ENCODE results near the gene PAWR. TPM values are rescaled to one million over a fixed set of nuclear protein-coding genes. Genes with fewer than 3 reads are reported as not detected.
"Not testable (repeated sequence)": the region's sequence is repeated elsewhere in the genome, so short reads cannot be mapped to it uniquely, and the experiment has no call there.

PAWR gene
- total RNA-seq, 6 experiments from 2014 or later: 25.0 to 62.3 (median 28.9) TPM

GRCh38 chr12:79685068-79685467 lies 5.7 kb downstream of the PAWR start:
- H3K27me3 ChIP-seq: no peaks in the 10 kb centered on the region
- no peaks in the 10 kb centered on the region for H3K36me3 ChIP-seq
- intact Hi-C loops (cut with DNase I): no loop called here
- H3K4me1 ChIP-seq: peaks cover 0 to 25% (median 6%) of the 10 kb centered on the region in 4 donors
- no peaks in the 10 kb centered on the region for H3K9me3 ChIP-seq
- H3K4me3 ChIP-seq: no peak overlapping the region
- 7% methylated on average over 1 of the region's 1 CpG for WGBS (ENCODE audit: insufficient coverage, low coverage, low lambda C conversion rate, missing lambda C conversion rate)
- DNase-seq: no peak
- no peak for TF ChIP-seq POLR2A (IDR thresholded peaks at IDR 0.05)
- no peak for TF ChIP-seq CTCF (IDR thresholded peaks at IDR 0.05)
- H3K27ac ChIP-seq: no peak overlapping the region
- ATAC-seq: peak in 2 of 4 donors; percentile 29 to 75

GRCh38 chr12:79684338-79684737 lies 6.4 kb downstream of the PAWR start:
- H3K9me3 ChIP-seq; H3K27ac ChIP-seq; ATAC-seq; H3K4me3 ChIP-seq; H3K27me3 ChIP-seq; intact Hi-C loops (cut with DNase I); H3K36me3 ChIP-seq; DNase-seq: not testable (repeated sequence)
- peaks cover 0 to 25% (median 6%) of the 10 kb centered on the region in 4 donors for H3K4me1 ChIP-seq
- WGBS (ENCODE audit: insufficient coverage, low coverage, low lambda C conversion rate, missing lambda C conversion rate): 88% methylated on average over 4 of the region's 5 CpGs

- Histone ChIP-seq H3K4me1 (peaks cover 0 to 27% (median 10%) of the 10 kb centered on the region in 4 donors), H3K36me3 (no peaks in the 10 kb centered on the region), H3K4me3 (no peak overlapping the region), H3K27ac (no peak overlapping the region), H3K27me3 (no peaks in the 10 kb centered on the region), H3K9me3 (no peaks in the 10 kb centered on the region)
- WGBS (ENCODE audit: insufficient coverage, low coverage, low lambda C conversion rate, missing lambda C conversion rate): 35% methylated on average over 1 of the region's 1 CpG
- intact Hi-C loops (cut with DNase I): no loop called here
- no peak for TF ChIP-seq CTCF (IDR thresholded peaks at IDR 0.05)
- no peak for TF ChIP-seq POLR2A (IDR thresholded peaks at IDR 0.05)
- DNase-seq (no peak), ATAC-seq (no peak)
Observed at GRCh38 chr12:79682593-79682992, 8.2 kb downstream of the PAWR start.

GRCh38 chr12:79681008-79681590 lies 9.7 kb downstream of the PAWR start:
- H3K4me1 ChIP-seq: peaks cover 0 to 20% (median 7%) of the 10 kb centered on the region in 4 donors
- ATAC-seq: no peak

More at GRCh38 chr12:79681008-79681590, 9.7 kb downstream of the PAWR start:
- intact Hi-C loops (cut with DNase I): no loop called here
- DNase-seq: no peak
- no peak overlapping the region for H3K4me3 ChIP-seq
- H3K27ac ChIP-seq: no peak overlapping the region
- no peaks in the 10 kb centered on the region for H3K27me3 ChIP-seq
- TF ChIP-seq CTCF (IDR thresholded peaks at IDR 0.05) (no peak), POLR2A (IDR thresholded peaks at IDR 0.05) (no peak)
- 80% methylated on average over 1 of the region's 2 CpGs for WGBS (ENCODE audit: insufficient coverage, low coverage, low lambda C conversion rate, missing lambda C conversion rate)
- no peaks in the 10 kb centered on the region for H3K36me3 ChIP-seq
- H3K9me3 ChIP-seq: no peaks in the 10 kb centered on the region

Data from right lobe of liver (tissue), 6 donors.